Keratinocyte (primary cell): Measurements from ENCODE around the gene RNF144A. TPM values are rescaled to one million over a fixed set of nuclear protein-coding genes. Genes with fewer than 3 reads are reported as not detected.

Experiments used
- DNase-seq: peaks from one replicate; pipeline ENCODE4 v3.0.0-alpha.2; 2011; ENCODE audit warnings: low read depth, missing footprints, low spot score
- FAIRE-seq: peaks from 2 replicates; lab custom pipeline; 2011; peaks lifted over from hg19 to GRCh38; lab: Jason Lieb, UNC
- H2AFZ ChIP-seq: 2 replicates; pipeline ENCODE4 v1.6.0; 2012; ENCODE audit warnings: low read length, control low read depth, inconsistent platforms; ENCODE audit not compliant: control insufficient read depth
- H3K27ac ChIP-seq: 2 replicates; pipeline ENCODE4 v1.5.1; 2011; ENCODE audit warnings: low read length; ENCODE audit not compliant: control insufficient read depth, insufficient read depth
- H3K27me3 ChIP-seq: 3 replicates; pipeline ENCODE4 v1.6.0; 2011; ENCODE audit warnings: low read length; ENCODE audit not compliant: control insufficient read depth, insufficient read depth; ENCODE audit errors: extremely low read depth
- H3K36me3 ChIP-seq, 2 experiments: 2 replicates in 1 of 2; 3 replicates in 1 of 2; pipeline ENCODE4 v1.5.1; 2011; ENCODE audit warnings: low read length in 2 of 2, mild to moderate bottlenecking in 1 of 2; ENCODE audit not compliant: control insufficient read depth in 2 of 2, insufficient read depth in 2 of 2; ENCODE audit errors: extremely low read depth in 1 of 2
- H3K4me1 ChIP-seq: 3 replicates; pipeline ENCODE4 v1.5.1; 2011; ENCODE audit warnings: low read length; ENCODE audit not compliant: control insufficient read depth, insufficient read depth; ENCODE audit errors: extremely low read depth
- H3K4me2 ChIP-seq: 3 replicates; pipeline ENCODE4 v1.6.0; 2011; ENCODE audit warnings: low read depth, low read length; ENCODE audit not compliant: control insufficient read depth, insufficient read depth; ENCODE audit errors: extremely low read depth
- H3K4me3 ChIP-seq, 3 experiments: fragments of 200-600 bp in 1 of 3; sonication (generic) in 1 of 3; 2 replicates in 2 of 3; 3 replicates in 1 of 3; pipeline ENCODE4 v1.5.1; 2011 to 2016; ENCODE audit warnings: low read length in 3 of 3, mild to moderate bottlenecking in 3 of 3, control low read depth in 2 of 3, inconsistent platforms in 1 of 3, low read depth in 1 of 3, mixed read lengths in 1 of 3, mixed run types in 1 of 3, moderate library complexity in 1 of 3; ENCODE audit not compliant: control insufficient read depth in 2 of 3, insufficient read depth in 2 of 3; ENCODE audit errors: extremely low read depth in 1 of 3
- H3K79me2 ChIP-seq: 2 replicates; pipeline ENCODE4 v1.6.0; 2012; ENCODE audit warnings: low read length; ENCODE audit not compliant: control insufficient read depth, insufficient read depth
- H3K9ac ChIP-seq: 3 replicates; pipeline ENCODE4 v1.6.0; 2011; ENCODE audit warnings: low read length; ENCODE audit not compliant: control insufficient read depth, insufficient read depth; ENCODE audit errors: extremely low read depth
- H3K9me1 ChIP-seq: 3 replicates; pipeline ENCODE4 v1.6.0; 2011; ENCODE audit warnings: low read length; ENCODE audit not compliant: control insufficient read depth, insufficient read depth; ENCODE audit errors: extremely low read depth
- H3K9me3 ChIP-seq: 2 replicates; pipeline ENCODE4 v1.5.1; 2012; ENCODE audit warnings: low read depth, low read length; ENCODE audit not compliant: control insufficient read depth
- H4K20me1 ChIP-seq: 3 replicates; pipeline ENCODE4 v1.6.0; 2011; ENCODE audit warnings: low read length; ENCODE audit not compliant: control insufficient read depth, insufficient read depth; ENCODE audit errors: extremely low read depth
- CTCF ChIP-seq, 3 experiments: IDR thresholded peaks in 1 of 3; conservative IDR thresholded peaks in 1 of 3; optimal IDR thresholded peaks in 1 of 3; 2 replicates in 2 of 3; 3 replicates in 1 of 3; pipeline versions ENCODE3 to v1.5.1; 2011; ENCODE audit warnings: low read length in 3 of 3, mild to moderate bottlenecking in 3 of 3, moderate library complexity in 2 of 3, control low read depth in 1 of 3, inconsistent platforms in 1 of 3; ENCODE audit not compliant: insufficient read depth in 2 of 3; ENCODE audit errors: extremely low read depth in 1 of 3
- EZH2 ChIP-seq: IDR thresholded peaks from one replicate; pipeline ENCODE4 v1.6.1; 2012; ENCODE audit warnings: inconsistent platforms, mild to moderate bottlenecking, low read length, moderate library complexity
- dilution Hi-C: fragments of 300-500 bp; cut with MboI; formaldehyde crosslinking; loops from one replicate; pipeline ENCODE4 v1.7.0; 2020; ENCODE audit warnings: low sequenced_read_pairs; ENCODE audit not compliant: extremely low pct_ligation_motif_present
- polyA plus RNA-seq, 5 experiments: library from polyadenylated mRNA; depleted of rRNA in 3 of 5; stranded (reverse) in 3 of 5; stranded (forward) in 1 of 5; unstranded in 1 of 5; fragments of >200 nt; gene quantifications; 1 replicate in 1 of 5; 2 replicates in 3 of 5; 3 replicates in 1 of 5; pipeline versions ENCODE4 v1.2.1 to v1.2.3, GENCODE V29; 2011 to 2012; ENCODE audit warnings: missing spikeins in 2 of 5, low read depth in 1 of 5, low replicate concordance in 1 of 5

The RNF144A gene
- polyA plus RNA-seq, 1 donor (not counting 4 experiments of a cell fraction or from before 2014, with no cell fraction given), result 1.4 TPM

GRCh38 chr2:6928452-6928851 lies 11.2 kb downstream of the RNF144A start:
- no peaks in the 10 kb centered on the region for H3K79me2 ChIP-seq
- H3K27me3 ChIP-seq, result no peaks in the 10 kb centered on the region
- no peaks in the 10 kb centered on the region for H3K36me3 ChIP-seq
- H3K9me3 ChIP-seq, result no peaks in the 10 kb centered on the region
- H2AFZ ChIP-seq, result no peak overlapping the region
- dilution Hi-C loops, result no loop called here
- TF ChIP-seq EZH2, result no peak
- H3K27ac ChIP-seq, result no peak overlapping the region
- no peaks in the 10 kb centered on the region for H3K9me1 ChIP-seq
- no peak overlapping the region for H3K9ac ChIP-seq
- no peaks in the 10 kb centered on the region for H4K20me1 ChIP-seq
- DNase-seq (no peak), FAIRE-seq (no peak)
- no peak overlapping the region for H3K4me2 ChIP-seq
- H3K4me3 ChIP-seq, result no peak overlapping the region
- H3K4me1 ChIP-seq, result no peaks in the 10 kb centered on the region

DNA sequence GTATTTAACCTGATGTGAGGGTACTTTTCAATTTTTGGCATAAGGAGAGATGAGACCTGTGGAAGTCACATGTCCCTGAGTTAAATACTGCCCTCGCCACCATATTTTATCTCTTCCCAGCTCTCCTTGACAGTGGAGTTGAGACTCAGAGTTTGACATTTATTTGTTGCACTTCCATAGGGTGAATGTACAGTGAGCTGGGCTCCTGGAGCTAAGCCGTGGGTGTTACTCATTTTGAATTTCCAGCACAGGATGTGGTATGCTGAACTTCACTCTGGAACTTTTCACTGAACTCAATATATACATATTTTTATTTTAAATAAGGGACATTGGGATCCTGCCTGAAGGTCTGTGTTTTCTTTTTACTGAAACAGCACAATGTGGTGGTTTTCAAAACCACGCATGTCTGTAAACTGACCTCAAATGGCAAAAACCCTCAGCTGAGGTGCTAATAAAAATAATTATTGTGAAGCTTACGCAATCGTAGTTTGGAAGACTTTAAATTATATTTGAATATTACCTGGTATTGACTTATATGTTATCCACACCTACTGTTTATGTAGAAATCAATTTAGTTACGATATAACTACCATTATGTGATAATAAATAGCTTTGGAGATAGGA lies 12.1 kb downstream of the RNF144A start:
- Histone ChIP-seq H3K79me2 (no peaks in the 10 kb centered on the region), H3K4me2 (no peak overlapping the region), H3K9me1 (no peaks in the 10 kb centered on the region), H3K36me3 (no peaks in the 10 kb centered on the region), H4K20me1 (no peaks in the 10 kb centered on the region), H3K27me3 (no peaks in the 10 kb centered on the region), H2AFZ (no peak overlapping the region), H3K9ac (no peak overlapping the region), H3K9me3 (no peaks in the 10 kb centered on the region), H3K27ac (no peak overlapping the region), H3K4me3 (no peak overlapping the region), H3K4me1 (no peaks in the 10 kb centered on the region)
- TF ChIP-seq CTCF (optimal IDR thresholded peaks at IDR 0.05 in 1 of 3, IDR thresholded peaks at IDR 0.05 in 1 of 3, conservative IDR thresholded peaks at IDR 0.05 in 1 of 3; ENCODE audit: extremely low read depth in 1 of 3, insufficient read depth in 2 of 3, low read length in 3 of 3), result no peak
- TF ChIP-seq EZH2, result no peak
- DNase-seq, result no peak
- FAIRE-seq, result no peak
- dilution Hi-C loops, result no loop called here
